OCI-LY1 (cell line): ENCODE measurements around the gene TAS1R1.
A peak's percentile ranks its signal among the peaks of the same experiment; 100 is the strongest.

Experiments
- H2AFZ ChIP-seq: fragments of 200-600 bp; sonication (generic), shearing (Covaris generic); 2 replicates; pipeline ENCODE4 v1.6.0; 2014; ENCODE audit warnings: antibody characterized with exemption, mild to moderate bottlenecking, low read length
- H3F3A ChIP-seq: fragments of 200-600 bp; sonication (generic), shearing (Covaris generic); 2 replicates; pipeline ENCODE4 v1.6.0; 2014; ENCODE audit warnings: mild to moderate bottlenecking, antibody characterized with exemption, low read length, moderate library complexity; ENCODE audit not compliant: insufficient read depth
- H3K27ac ChIP-seq: fragments of 200-600 bp; sonication (generic); 2 replicates; pipeline ENCODE4 v1.5.1; 2014; ENCODE audit warnings: low read length, mixed run types, mild to moderate bottlenecking, low read depth; ENCODE audit not compliant: poor library complexity, severe bottlenecking
- H3K27me3 ChIP-seq: fragments of 200-600 bp; sonication (generic); 2 replicates; pipeline ENCODE4 v1.6.0; 2014; ENCODE audit warnings: antibody characterized with exemption, mild to moderate bottlenecking, low read length, moderate library complexity; ENCODE audit not compliant: insufficient read depth
- H3K36me3 ChIP-seq: fragments of 200-600 bp; sonication (generic); 2 replicates; pipeline ENCODE4 v1.6.1; 2014; ENCODE audit warnings: mild to moderate bottlenecking, antibody characterized with exemption, low read length, moderate library complexity, mixed read lengths; ENCODE audit not compliant: insufficient read depth
- H3K4me1 ChIP-seq: fragments of 200-600 bp; sonication (generic); 2 replicates; pipeline ENCODE4 v1.5.1; 2014; ENCODE audit warnings: mild to moderate bottlenecking, low read length, moderate library complexity; ENCODE audit not compliant: insufficient read depth, severe bottlenecking
- H3K4me2 ChIP-seq: fragments of 200-600 bp; sonication (generic), shearing (Covaris generic); 2 replicates; pipeline ENCODE4 v1.6.1; 2014; ENCODE audit warnings: low read length
- H3K4me3 ChIP-seq: fragments of 200-600 bp; sonication (generic); 2 replicates; pipeline ENCODE4 v1.5.1; 2014; ENCODE audit warnings: low read length, low read depth, mild to moderate bottlenecking, mixed read lengths; ENCODE audit not compliant: poor library complexity, severe bottlenecking
- H3K79me2 ChIP-seq: fragments of 200-600 bp; shearing (Covaris generic); 2 replicates; pipeline ENCODE4 v1.6.1; 2016; ENCODE audit warnings: mixed run types, low read length, mixed read lengths; ENCODE audit not compliant: insufficient read depth
- H3K9ac ChIP-seq: fragments of 200-600 bp; sonication (generic), shearing (Covaris generic); 2 replicates; pipeline ENCODE4 v1.6.1; 2014; ENCODE audit warnings: mild to moderate bottlenecking, low read length, mixed read lengths
- H3K9me2 ChIP-seq: fragments of 200-600 bp; sonication (generic), shearing (Covaris generic); 2 replicates; pipeline ENCODE4 v1.6.1; 2014; ENCODE audit warnings: low read depth, mild to moderate bottlenecking, low read length, mixed read lengths
- H3K9me3 ChIP-seq: fragments of 200-600 bp; shearing (Covaris generic); 2 replicates; pipeline ENCODE4 v1.6.1; 2014; ENCODE audit warnings: low read length, mixed read lengths
- H4K20me1 ChIP-seq: fragments of 200-600 bp; sonication (generic), shearing (Covaris generic); 2 replicates; pipeline ENCODE4 v1.6.0; 2016; ENCODE audit warnings: mild to moderate bottlenecking, low read length; ENCODE audit not compliant: insufficient read depth
- CTCF ChIP-seq: fragments of 200-600 bp; sonication (generic), shearing (Covaris generic); IDR thresholded peaks from 2 replicates; pipeline ENCODE4 v1.5.1; 2017; ENCODE audit warnings: mild to moderate bottlenecking, antibody characterized with exemption, low read length, moderate library complexity, mixed read lengths
- EZH2 ChIP-seq: fragments of 200-600 bp; sonication (generic), shearing (Covaris generic); IDR thresholded peaks from 2 replicates; pipeline ENCODE4 v1.8.0; 2017; ENCODE audit warnings: borderline replicate concordance, mixed run types, mild to moderate bottlenecking, antibody characterized with exemption, low read length, moderate library complexity, mixed read lengths

TAS1R1 gene

DNA sequence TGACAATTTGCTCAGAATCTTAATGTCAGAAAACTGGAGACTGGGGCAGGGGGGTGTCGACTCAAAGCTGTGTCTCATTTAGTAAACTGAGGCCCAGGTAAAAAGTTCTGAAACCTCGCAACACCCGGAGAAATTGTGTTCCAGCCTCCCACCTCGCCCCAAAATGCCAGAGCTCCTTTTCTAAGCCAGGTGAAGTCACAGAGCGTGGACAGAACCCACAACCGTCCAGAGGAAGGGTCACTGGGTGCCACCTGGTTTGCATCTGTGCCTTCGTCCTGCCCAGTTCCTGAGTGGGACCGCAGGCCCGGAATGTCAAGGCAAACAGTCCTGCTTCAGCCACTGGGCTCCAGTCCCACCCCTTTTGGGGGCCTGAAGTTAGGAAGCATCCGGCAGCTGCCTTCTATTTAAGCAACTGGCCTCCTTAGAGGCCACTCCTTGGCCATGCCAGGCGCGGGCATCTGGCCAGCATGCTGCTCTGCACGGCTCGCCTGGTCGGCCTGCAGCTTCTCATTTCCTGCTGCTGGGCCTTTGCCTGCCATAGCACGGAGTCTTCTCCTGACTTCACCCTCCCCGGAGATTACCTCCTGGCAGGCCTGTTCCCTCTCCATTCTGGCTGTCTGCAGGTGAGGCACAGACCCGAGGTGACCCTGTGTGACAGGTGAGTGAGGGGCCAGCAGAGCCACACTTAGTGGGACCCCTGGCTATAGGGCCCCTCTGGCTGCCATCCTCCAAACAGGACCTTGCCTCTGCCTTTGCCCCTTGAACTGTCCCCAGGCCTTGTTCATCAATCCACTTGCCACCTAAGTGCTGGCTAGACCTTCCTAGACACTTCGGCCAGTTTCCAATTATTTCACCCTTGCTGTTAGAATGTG, at the start of gene TAS1R1:
TAS1R1 (plus strand) TSS at position 401 of the 872 bp plus-strand sequence; CDS start at position 468, 67 bp downstream.
- TF ChIP-seq EZH2 (no peak), CTCF (no peak)
- Histone ChIP-seq H3K9me2 (no peaks in the 10 kb centered on the region), H3K4me3 (peak within 1 kb of the TSS; percentile 74), H3K27me3 (no peaks in the 10 kb centered on the region), H3K4me2 (peak within 1 kb of the TSS; percentile 100), H2AFZ (no peak within 1 kb of the TSS), H3K9ac (peak within 1 kb of the TSS; percentile 75), H3F3A (peaks cover 3% of the 10 kb centered on the region; the same call in 1 of the 2 replicates), H3K4me1 (peaks cover 58% of the 10 kb centered on the region), H3K27ac (peak within 1 kb of the TSS; percentile 98), H3K9me3 (no peaks in the 10 kb centered on the region), H4K20me1 (0 out of 2 replicates have a peak, but pooled peaks cover 3% of the 10 kb centered on the region), H3K36me3 (peaks cover 22% of the 10 kb centered on the region), H3K79me2 (peaks cover 17% of the 10 kb centered on the region)

GRCh38 chr1:6505367-6506209, 49.5 kb upstream of the TAS1R1 start:
- H3K4me1 ChIP-seq = no peaks in the 10 kb centered on the region
- H4K20me1 ChIP-seq = no peaks in the 10 kb centered on the region

More at GRCh38 chr1:6505367-6506209, 49.5 kb upstream of the TAS1R1 start:
- Histone ChIP-seq H3K36me3 (no peaks in the 10 kb centered on the region), H3K9me2 (no peaks in the 10 kb centered on the region), H3K27me3 (peaks cover 2% of the 10 kb centered on the region; the same call in 1 of the 2 replicates), H2AFZ (no peak overlapping the region), H3F3A (no peaks in the 10 kb centered on the region), H3K9me3 (no peaks in the 10 kb centered on the region), H3K27ac (no peak overlapping the region), H3K4me2 (no peak overlapping the region), H3K9ac (no peak overlapping the region), H3K4me3 (no peak overlapping the region), H3K79me2 (no peaks in the 10 kb centered on the region)
- no peak for TF ChIP-seq CTCF
- TF ChIP-seq EZH2 = no peak
